Fibroblast of pulmonary artery (primary cell): ENCODE data around the gene ANXA8.
"Not testable (repeated sequence)": the region's sequence is repeated elsewhere in the genome, so short reads cannot be mapped to it uniquely, and the experiment has no call there.

Experiments used
- DNase-seq: peaks from one replicate; pipeline ENCODE4 v3.0.0-alpha.2; 2010; ENCODE audit warnings: low read depth
- H3K4me3 ChIP-seq: replicated peaks from 2 replicates; pipeline ENCODE4 v1.5.1; 2011; ENCODE audit warnings: low read depth, mild to moderate bottlenecking, control low read depth, low read length, moderate library complexity
- TF ChIP-seq, protein P1 (sequence below): IDR thresholded peaks from 2 replicates; pipeline ENCODE4 v1.5.1; 2011; ENCODE audit warnings: mild to moderate bottlenecking, control low read depth, low read length, inconsistent platforms; ENCODE audit errors: missing control alignments

Gene ANXA8

DNA sequence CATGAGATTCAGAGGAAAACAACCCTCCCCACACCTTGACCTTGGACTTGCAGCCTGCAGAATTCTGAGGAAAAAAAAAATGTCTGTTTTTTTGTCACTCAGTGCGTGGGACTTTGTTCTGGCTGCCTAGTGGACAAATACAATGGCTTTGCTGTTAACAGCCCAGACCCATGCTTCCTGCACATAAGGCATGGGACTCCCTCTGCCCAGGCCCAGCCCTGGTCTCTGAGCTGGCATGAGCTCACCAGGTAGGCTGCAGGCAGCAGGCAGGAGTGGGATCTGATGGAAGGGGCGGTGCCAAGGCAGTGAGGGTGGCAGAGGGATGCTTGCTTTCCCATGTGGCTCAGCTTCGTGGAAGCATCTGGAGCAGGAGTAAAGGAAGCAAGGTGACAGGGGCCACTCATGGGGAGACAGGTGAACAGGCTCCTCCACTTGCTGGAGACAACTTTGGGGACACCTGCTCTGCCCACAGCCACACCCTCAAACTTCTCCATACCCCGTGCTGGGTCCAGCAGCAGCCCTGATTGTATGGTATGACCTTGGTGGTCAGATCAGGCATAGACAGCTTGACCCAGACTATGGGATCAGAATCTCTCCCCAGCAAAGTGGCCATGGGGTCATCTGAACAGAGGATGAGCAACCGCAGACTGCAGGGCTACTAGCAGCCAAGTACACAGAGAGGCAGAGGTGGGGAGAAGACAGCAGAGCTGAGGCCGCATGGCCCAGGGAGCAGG, 27.0 kb downstream of the ANXA8 start:
- DNase-seq, result no peak
- TF ChIP-seq, protein P1, sequence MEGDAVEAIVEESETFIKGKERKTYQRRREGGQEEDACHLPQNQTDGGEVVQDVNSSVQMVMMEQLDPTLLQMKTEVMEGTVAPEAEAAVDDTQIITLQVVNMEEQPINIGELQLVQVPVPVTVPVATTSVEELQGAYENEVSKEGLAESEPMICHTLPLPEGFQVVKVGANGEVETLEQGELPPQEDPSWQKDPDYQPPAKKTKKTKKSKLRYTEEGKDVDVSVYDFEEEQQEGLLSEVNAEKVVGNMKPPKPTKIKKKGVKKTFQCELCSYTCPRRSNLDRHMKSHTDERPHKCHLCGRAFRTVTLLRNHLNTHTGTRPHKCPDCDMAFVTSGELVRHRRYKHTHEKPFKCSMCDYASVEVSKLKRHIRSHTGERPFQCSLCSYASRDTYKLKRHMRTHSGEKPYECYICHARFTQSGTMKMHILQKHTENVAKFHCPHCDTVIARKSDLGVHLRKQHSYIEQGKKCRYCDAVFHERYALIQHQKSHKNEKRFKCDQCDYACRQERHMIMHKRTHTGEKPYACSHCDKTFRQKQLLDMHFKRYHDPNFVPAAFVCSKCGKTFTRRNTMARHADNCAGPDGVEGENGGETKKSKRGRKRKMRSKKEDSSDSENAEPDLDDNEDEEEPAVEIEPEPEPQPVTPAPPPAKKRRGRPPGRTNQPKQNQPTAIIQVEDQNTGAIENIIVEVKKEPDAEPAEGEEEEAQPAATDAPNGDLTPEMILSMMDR, result no peak
- H3K4me3 ChIP-seq, result no peak overlapping the region

DNA sequence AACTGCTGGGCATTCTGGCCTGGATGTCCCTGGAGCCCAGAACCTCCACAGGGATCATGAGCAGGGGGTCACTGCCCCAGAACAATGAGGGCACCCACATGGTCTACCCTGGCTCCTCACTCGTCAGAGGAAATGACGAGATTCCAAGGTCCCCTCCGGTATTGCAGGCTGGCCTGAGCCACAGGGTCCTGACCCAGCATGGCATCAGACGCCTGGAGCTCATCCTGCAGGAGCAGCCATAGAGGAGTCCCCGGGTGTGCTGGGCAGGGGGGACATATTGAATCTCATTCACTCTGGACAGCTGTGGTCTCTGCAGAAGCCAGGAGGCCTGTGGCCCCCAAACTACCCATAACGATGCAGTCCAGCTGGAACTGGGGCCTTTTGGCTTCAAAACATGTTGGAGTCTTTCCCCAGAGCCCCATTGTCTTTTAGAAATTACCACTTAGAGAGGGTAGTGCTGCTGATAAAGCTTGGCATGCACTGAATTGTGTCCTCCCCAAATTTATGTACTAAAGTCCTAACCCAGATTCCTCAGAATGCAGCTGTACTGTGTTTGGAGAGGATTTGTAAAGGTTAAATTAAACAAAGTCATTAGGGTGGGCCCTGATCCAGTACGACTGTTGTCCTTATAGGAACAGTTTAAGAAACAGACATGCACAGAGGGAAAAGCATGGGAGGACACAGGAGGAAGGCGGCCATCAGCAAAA, 27.7 kb downstream of the ANXA8 start:
- TF ChIP-seq, protein P1, result no peak
- no peak for DNase-seq

DNA sequence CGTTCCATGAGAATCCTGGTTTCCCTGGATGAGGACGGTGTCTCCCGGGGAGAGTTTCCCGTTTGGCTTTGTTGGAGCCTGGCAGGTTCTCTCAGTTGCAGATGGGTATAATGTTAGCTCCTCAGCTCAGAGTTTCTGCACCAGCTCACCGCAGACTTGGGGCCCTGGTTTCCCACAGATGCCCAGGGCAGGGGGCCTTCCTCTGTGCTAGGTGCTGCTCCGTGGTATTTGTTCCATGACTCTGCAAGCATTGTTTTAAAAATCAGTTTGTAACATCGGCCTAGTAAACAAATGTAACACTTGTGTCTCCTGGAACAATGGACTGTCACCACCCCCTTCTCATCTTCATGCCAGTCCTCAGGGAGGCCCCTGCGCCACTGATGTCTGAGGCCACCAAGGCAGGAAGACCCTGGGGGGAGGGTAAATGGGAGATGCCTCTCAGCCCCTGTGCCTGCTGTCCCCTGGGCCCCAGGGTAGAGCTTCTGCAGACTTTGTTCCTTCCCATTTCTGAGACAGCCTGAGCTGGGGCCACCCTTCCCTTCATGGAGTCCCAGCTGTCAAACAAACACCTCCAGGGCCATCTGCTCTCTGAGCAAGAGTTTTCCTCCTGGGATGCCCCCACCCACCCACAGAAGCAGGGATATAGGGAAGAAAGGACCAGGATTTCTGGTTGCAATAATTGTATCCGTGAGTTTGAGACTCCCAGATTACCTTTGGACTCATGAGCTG, 28.4 kb downstream of the ANXA8 start:
- not testable (repeated sequence) for DNase-seq, H3K4me3 ChIP-seq

More for the DNA sequence above, 27.7 kb downstream of the ANXA8 start:
- no peak overlapping the region for H3K4me3 ChIP-seq

DNA sequence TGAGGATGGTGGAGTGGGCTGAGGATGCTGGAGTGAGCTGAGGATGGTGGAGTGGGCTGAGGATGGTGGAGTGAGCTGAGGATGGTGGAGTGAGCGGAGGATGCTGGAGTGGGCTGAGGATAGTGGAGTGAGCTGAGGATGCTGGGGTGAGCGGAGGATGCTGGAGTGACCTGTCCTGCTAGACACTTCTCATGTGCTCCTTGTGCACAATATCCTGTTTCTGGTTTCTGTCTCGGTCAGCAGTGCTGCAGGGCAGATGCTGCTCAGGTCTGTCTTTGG, 29.2 kb downstream of the ANXA8 start:
- H3K4me3 ChIP-seq, result no peak overlapping the region
- no peak for DNase-seq
- TF ChIP-seq, protein P1, result no peak

DNA sequence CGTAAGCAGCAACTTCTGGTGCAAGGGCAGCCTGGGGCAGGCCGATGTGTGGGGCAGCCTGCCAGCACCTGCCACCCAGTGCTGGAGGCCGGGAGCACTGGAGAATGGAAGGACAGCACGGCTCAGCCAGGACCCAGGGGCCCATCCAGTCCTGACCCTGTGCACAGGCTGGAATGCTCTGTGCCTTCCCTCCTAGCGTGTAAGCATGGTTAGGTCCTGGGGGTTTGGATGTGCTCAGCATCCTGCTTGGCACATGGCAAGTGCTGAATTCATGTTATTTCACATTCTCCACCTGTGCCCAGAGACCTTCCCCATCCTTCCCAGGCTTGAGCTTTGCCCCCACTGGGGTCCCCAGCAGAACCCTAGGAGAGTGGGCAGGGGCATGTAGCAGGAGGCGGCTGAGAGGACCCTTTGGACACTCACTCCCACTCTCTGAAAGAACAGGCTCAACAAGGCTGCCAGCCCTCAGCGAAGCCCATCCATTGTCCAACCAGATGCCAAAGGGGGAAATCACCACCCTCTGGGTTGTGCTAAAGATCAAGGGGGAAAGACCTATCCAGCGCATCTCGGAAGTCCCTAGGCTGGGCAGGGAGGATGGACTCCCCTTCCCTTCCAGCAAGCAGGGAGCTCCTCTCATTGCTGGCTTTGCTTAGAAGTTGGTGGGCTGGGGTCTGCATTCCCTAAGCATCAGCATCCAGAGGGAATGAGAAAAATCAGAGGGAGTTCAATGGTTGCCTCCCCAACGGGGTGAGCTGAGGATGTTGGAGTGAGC, 29.7 kb downstream of the ANXA8 start:
- DNase-seq, result no peak
- TF ChIP-seq, protein P1, result no peak
- H3K4me3 ChIP-seq, result no peak overlapping the region

DNA sequence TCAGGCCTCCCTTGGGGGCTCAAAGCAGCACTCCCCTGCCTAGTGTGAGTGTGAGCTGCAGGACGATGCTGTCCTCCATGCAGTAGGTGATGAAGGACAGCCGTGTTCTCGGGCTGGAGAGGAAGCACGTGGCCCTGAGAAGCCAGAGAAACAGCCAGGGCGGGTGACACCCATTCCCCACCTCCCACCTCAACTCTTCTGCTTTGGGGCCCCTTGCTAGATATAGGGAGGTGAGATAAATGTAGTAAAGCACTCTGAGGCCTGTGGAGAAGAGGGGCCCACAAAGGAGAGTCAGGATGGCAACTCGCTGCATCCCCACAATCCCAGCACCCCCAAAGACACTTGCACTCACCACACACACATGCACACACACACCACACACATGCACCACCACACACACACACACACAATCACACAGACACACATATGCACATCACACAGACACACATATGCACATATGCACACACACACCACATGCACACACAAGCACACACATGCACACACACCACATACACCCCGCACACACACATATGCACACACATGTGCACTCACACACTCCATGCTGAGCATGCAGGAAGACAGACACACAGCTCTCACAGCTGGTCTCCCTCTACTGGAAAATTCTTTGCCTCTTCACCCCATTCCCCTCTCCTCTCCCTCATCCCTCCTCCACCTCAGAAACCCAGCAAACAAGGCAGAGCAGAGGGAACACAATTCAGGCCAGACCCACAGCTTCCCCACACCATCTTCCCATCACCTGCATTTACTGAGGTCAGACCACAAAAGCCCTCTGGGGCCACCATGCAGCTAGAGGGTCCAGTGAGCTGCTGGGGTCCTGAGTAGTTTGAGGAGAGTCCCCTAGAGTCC, 30.5 kb downstream of the ANXA8 start:
- H3K4me3 ChIP-seq, result no peak overlapping the region
- DNase-seq, result no peak
- TF ChIP-seq, protein P1, result no peak
